Esophagus muscularis mucosa (tissue), 4 donors: Measurements from ENCODE around the gene NR2F1-AS1. TPM values are rescaled to one million over a fixed set of nuclear protein-coding genes. Genes with fewer than 3 reads are reported as not detected.

Experiments used
- DNase-seq: peaks from one replicate; pipeline ENCODE4 v3.0.0-alpha.2; 2017; ENCODE audit errors: extremely low spot score
- H3K27ac ChIP-seq, 4 donors: fragments of 200-600 bp; sonication (generic); replicated peaks in 1 of 4; 1 replicate in 3 of 4; 2 replicates in 1 of 4; pipeline ENCODE4 v1.5.1; 2016 to 2019; ENCODE audit warnings: mild to moderate bottlenecking in 1 of 4
- H3K27me3 ChIP-seq, 4 donors: fragments of 200-600 bp; sonication (generic); one replicate each; pipeline versions ENCODE4 v1.5.1 to v1.6.0; 2016 to 2019
- H3K36me3 ChIP-seq, 4 donors: fragments of 200-600 bp; sonication (generic); one replicate each; pipeline ENCODE4 v1.5.1; 2016 to 2019
- H3K4me1 ChIP-seq, 4 donors: fragments of 200-600 bp; sonication (generic); one replicate each; pipeline ENCODE4 v1.5.1; 2016 to 2019
- H3K4me3 ChIP-seq, 4 donors: fragments of 200-600 bp; sonication (generic); 1 replicate in 2 of 4; 2 replicates in 2 of 4; pipeline ENCODE4 v1.5.1; 2016 to 2019; ENCODE audit warnings: mild to moderate bottlenecking in 4 of 4, moderate library complexity in 1 of 4
- H3K9me3 ChIP-seq, 4 donors: fragments of 200-600 bp; sonication (generic); 1 replicate in 3 of 4; 2 replicates in 1 of 4; pipeline ENCODE4 v1.5.1; 2016 to 2019
- CTCF ChIP-seq, 3 experiments: fragments of 200-600 bp in 2 of 3; fragments of 450-650 bp in 1 of 3; sonication (generic) in 2 of 3; IDR thresholded peaks; one replicate each; pipeline ENCODE4 v1.5.1; 2017 to 2019; ENCODE audit warnings: antibody characterized with exemption in 3 of 3, mild to moderate bottlenecking in 2 of 3, moderate library complexity in 1 of 3
- EP300 ChIP-seq: sonication (generic); formaldehyde crosslinking; IDR thresholded peaks from one replicate; pipeline ENCODE4 v1.6.1; 2017; ENCODE audit warnings: antibody characterized with exemption
- POLR2A ChIP-seq: fragments of 450-650 bp; IDR thresholded peaks from one replicate; pipeline ENCODE4 v1.6.1; 2017; ENCODE audit warnings: antibody characterized with exemption, moderate library complexity, mild to moderate bottlenecking, low read depth
- POLR2AphosphoS5 ChIP-seq, 2 donors: sonication (generic); formaldehyde crosslinking; IDR thresholded peaks; one replicate each; pipeline ENCODE4 v1.6.1; 2017; ENCODE audit warnings: antibody characterized with exemption in 2 of 2
- WGBS: methylation state at CpG from one replicate; pipeline ENCODE4 v1.1.5; 2018; 5-methylcytosine and 5-hydroxymethylcytosine counted together
- intact Hi-C: fragments of 100-400 bp; cut with DNase I; formaldehyde crosslinking; loops from one replicate; pipeline ENCODE4 v1.15.1; 2023
- total RNA-seq, 4 donors: library from RNA; depleted of rRNA; stranded (reverse); fragments of >200 nt; gene quantifications; one replicate each; pipeline versions ENCODE4 v1.1.0 to v1.2.1, GENCODE V29; 2016

Gene NR2F1-AS1
- total RNA-seq, 4 donors from 2014 or later = 8.6 to 22.8 (median 9.5) TPM

- peak overlapping the region in 3 of 4 donors; percentile 34 to 60 (median 47) for H3K27ac ChIP-seq
- H3K36me3 ChIP-seq = peaks cover 0 to 22% (median 7%) of the 10 kb centered on the region in 4 donors
- peak; percentile 77 for DNase-seq
- H3K4me1 ChIP-seq = peaks cover 0 to 53% (median 41%) of the 10 kb centered on the region in 4 donors
- TF ChIP-seq POLR2A = no peak
- no peak for TF ChIP-seq EP300
- no peak for TF ChIP-seq POLR2AphosphoS5 (IDR thresholded peaks at IDR 0.05)
- no peak for TF ChIP-seq CTCF (IDR thresholded peaks at IDR 0.05)
- H3K27me3 ChIP-seq = peaks cover 0 to 43% (median 0%) of the 10 kb centered on the region in 4 donors
- H3K4me3 ChIP-seq = no peak overlapping the region
- intact Hi-C loops = no loop called here
- H3K9me3 ChIP-seq = no peaks in the 10 kb centered on the region
- WGBS = 77% methylated on average over 5 of the region's 5 CpGs
Measured at GRCh38 chr5:93592883-93593282, 11.9 kb upstream of the NR2F1-AS1 start.

GRCh38 chr5:93591323-93591945 lies 10.4 kb upstream of the NR2F1-AS1 start:
- intact Hi-C loops = no loop called here
- H3K27ac ChIP-seq = peak overlapping the region in 3 of 4 donors; percentile 27 to 50 (median 46)
- H3K27me3 ChIP-seq = peaks cover 0 to 34% (median 0%) of the 10 kb centered on the region in 4 donors
- WGBS = 83% methylated on average over 4 of the region's 4 CpGs
- no peaks in the 10 kb centered on the region for H3K9me3 ChIP-seq
- peaks cover 0 to 66% (median 48%) of the 10 kb centered on the region in 4 donors for H3K4me1 ChIP-seq
- TF ChIP-seq EP300 = no peak
- TF ChIP-seq POLR2A = no peak
- TF ChIP-seq CTCF (IDR thresholded peaks at IDR 0.05) = no peak
- TF ChIP-seq POLR2AphosphoS5 (IDR thresholded peaks at IDR 0.05) = no peak
- H3K4me3 ChIP-seq = no peak overlapping the region
- peaks cover 0 to 22% (median 8%) of the 10 kb centered on the region in 4 donors for H3K36me3 ChIP-seq
- DNase-seq = peak; percentile 80

- Histone ChIP-seq H3K27ac (peak overlapping the region; percentile 50 to 92 (median 58)), H3K9me3 (no peaks in the 10 kb centered on the region), H3K4me3 (peak overlapping the region in 2 of 4 donors; percentile 20 to 75), H3K4me1 (peaks cover 8 to 69% (median 58%) of the 10 kb centered on the region in 4 donors), H3K36me3 (peaks cover 0 to 19% (median 8%) of the 10 kb centered on the region in 4 donors), H3K27me3 (peaks cover 0 to 31% (median 0%) of the 10 kb centered on the region in 4 donors)
- TF ChIP-seq CTCF (IDR thresholded peaks at IDR 0.05) (no peak), POLR2A (no peak), EP300 (no peak), POLR2AphosphoS5 (IDR thresholded peaks at IDR 0.05) (no peak)
- DNase-seq = no peak
- 40% methylated on average over 3 of the region's 3 CpGs for WGBS
- intact Hi-C loops = no loop called here
Measured at GRCh38 chr5:93590493-93590892, 9.5 kb upstream of the NR2F1-AS1 start.

- intact Hi-C loops = loop anchor here (10.0 kb wide), 1 partner anchor 325 kb away; no protein-coding TSS in a partner anchor
- no peaks in the 10 kb centered on the region for H3K9me3 ChIP-seq
- H3K27me3 ChIP-seq = peaks cover 0 to 29% (median 0%) of the 10 kb centered on the region in 4 donors
- TF ChIP-seq POLR2AphosphoS5 (IDR thresholded peaks at IDR 0.05) (no peak), POLR2A (no peak), EP300 (no peak), CTCF (IDR thresholded peaks at IDR 0.05) (no peak)
- peak; percentile 42 for DNase-seq
- H3K4me1 ChIP-seq = peaks cover 11 to 69% (median 60%) of the 10 kb centered on the region in 4 donors
- WGBS = 21% methylated on average over 2 of the region's 2 CpGs
- peaks cover 0 to 13% (median 7%) of the 10 kb centered on the region in 4 donors for H3K36me3 ChIP-seq
- H3K4me3 ChIP-seq = peak overlapping the region in 2 of 4 donors; percentile 20 to 75
- H3K27ac ChIP-seq = peak overlapping the region; percentile 51 to 95 (median 79)
Measured at GRCh38 chr5:93589829-93590215, 8.8 kb upstream of the NR2F1-AS1 start.
